ENCODE data around the gene TMEM143.
A peak's percentile ranks its signal among the peaks of the same experiment; 100 is the strongest.

TMEM143 gene

GRCh38 chr19:48363810-48364597, at the start of gene TMEM143, which contains the start of gene SYNGR4:
TSS of gene TMEM143 (minus strand) at chr19:48363940. CDS start at chr19:48363920, 20 bp downstream.
TSS of gene SYNGR4 (plus strand) at chr19:48364367. CDS start at chr19:48365843, 1,476 bp downstream.
- in situ Hi-C loops (cut with MboI; ENCODE audit: low pct_unique_long_range_greater_than_20kb, low sequenced_read_pairs) = no loop called here
- DNase-seq = peak; percentile 100

- in situ Hi-C loops (cut with MboI; ENCODE audit: low pct_unique_long_range_greater_than_20kb, low sequenced_read_pairs) = no loop called here
- no peak for DNase-seq
Observed at GRCh38 chr19:48405850-48406249, 42.1 kb upstream of the TMEM143 start.

DNA sequence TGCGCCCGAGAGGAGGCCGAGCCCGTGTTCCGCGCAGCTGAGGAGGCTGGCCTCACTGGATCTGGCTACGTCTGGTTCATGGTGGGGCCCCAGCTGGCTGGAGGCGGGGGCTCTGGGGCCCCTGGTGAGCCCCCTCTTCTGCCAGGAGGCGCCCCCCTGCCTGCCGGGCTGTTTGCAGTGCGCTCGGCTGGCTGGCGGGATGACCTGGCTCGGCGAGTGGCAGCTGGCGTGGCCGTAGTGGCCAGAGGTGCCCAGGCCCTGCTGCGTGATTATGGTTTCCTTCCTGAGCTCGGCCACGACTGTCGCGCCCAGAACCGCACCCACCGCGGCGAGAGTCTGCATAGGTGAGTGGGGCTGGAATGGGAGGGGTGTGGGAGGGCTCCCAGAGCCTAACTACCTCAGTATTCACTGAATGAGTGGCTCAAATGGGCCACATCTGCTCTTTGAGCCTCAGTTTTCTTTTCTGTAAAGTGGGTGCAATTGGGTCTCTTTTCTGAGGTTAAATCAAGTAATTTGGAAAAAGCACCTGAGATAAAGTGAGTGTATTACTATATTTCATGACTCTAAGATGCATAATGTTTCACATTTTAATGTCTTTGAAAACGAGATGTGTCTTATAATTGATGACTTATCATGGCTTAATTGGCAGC, 41.4 kb upstream of the TMEM143 start:
- DNase-seq = no peak
- in situ Hi-C loops (cut with MboI; ENCODE audit: low pct_unique_long_range_greater_than_20kb, low sequenced_read_pairs) = no loop called here

DNA sequence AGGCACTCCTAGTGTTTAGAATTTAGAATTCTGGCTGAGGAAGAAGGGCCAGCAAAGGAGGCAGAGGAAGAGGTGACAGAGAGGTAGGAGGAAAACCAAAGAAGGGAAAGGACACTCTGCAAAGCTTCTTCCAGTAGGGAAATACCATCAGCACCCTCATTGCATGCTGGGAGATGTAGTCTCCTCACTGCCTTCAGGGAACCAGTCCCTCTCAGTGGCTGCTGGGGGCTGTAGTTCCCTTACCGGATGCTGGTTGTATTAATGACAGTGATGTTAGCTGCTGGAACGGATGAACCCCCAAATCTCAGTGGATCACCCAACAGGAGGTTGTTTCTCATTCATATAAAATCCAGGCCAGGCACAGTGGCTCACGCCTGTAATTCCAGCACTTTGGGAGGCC, 39.9 kb upstream of the TMEM143 start:
- DNase-seq = peak; percentile 60
- in situ Hi-C loops (cut with MboI; ENCODE audit: low pct_unique_long_range_greater_than_20kb, low sequenced_read_pairs) = no loop called here

DNA sequence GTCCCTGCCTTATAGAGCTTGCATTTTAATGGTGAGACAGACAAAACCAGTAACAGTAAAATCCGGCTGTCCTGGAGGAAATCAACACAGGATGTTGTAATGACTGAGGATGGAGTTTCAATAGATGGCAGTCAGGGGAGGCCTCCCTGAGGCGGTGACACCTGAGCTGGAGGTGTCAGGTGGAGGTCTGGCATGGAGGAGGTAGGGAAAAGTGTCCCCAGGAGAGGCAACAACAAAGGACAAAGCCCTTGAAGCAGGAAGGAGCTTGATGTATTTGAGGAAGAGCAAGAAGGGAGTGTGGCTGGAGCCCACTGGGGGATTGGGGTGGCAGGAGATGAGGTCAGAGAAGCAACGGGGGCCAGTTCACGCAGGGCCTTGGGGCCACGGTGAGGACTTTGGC, 37.5 kb upstream of the TMEM143 start:
- no peak for DNase-seq
- in situ Hi-C loops (cut with MboI; ENCODE audit: low pct_unique_long_range_greater_than_20kb, low sequenced_read_pairs) = no loop called here

DNA sequence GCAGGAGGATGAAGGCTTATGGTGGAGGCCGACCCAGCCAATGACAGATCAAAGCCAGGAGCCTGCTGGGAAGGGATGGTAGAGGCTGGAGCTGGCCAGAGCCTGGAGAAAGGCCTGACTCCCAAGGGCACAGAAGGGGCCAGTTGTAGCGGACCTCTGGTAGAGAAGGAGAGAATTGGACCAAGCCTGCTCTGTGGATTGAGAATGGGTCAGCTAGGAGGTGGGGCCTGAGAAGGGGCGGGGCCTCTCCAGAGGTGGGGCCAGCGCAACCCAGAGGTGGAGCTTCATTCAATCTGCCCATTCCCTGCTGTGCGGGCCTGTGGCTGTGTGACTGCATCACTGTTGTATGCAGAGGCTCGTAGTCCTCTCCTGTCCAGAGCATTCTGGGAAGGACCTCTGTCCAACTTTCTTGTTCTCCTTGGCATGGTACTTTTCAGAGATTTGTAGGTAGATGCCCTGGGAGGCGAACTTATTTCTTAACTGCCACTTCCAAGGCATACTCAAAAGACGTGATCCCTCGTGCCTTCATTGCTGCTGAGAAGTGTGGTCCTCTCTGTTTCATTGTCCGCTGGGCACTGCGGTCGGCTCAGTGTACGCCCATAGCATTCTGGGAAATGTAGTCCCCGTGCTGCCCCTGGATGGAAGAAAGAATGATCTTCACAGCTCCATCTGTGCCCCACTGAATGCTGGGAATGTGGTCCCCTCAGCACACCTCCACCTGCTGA, 36.4 kb upstream of the TMEM143 start:
- in situ Hi-C loops (cut with MboI; ENCODE audit: low pct_unique_long_range_greater_than_20kb, low sequenced_read_pairs) = no loop called here
- DNase-seq = no peak

DNA sequence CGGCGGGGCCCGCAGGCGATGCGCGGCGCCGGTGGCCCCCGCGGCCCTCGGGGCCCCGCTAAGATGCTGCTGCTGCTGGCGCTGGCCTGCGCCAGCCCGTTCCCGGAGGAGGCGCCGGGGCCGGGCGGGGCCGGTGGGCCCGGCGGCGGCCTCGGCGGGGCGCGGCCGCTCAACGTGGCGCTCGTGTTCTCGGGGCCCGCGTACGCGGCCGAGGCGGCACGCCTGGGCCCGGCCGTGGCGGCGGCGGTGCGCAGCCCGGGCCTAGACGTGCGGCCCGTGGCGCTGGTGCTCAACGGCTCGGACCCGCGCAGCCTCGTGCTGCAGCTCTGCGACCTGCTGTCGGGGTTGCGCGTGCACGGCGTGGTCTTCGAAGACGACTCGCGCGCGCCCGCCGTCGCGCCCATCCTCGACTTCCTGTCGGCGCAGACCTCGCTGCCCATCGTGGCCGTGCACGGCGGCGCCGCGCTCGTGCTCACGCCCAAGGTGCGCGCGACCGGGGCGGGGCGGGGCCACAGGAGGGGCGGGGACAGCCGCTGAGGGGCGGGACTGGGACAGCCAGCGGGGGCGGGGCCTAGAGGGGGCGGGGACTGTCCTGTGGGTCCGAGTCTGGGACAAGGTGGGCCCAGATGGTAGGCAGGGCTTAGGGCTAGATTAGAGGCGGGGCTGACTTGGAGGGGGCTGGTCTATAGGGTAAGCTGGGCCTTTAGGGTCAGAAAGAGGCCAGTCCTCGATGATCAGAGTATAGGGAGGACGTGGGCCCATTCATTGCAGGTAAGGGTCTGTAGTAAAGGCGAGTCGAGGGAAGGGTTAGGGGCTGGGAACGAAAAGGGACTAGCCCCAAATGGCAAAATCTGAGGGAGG, 34.9 kb upstream of the TMEM143 start:
- DNase-seq = peak; percentile 81
- in situ Hi-C loops (cut with MboI; ENCODE audit: low pct_unique_long_range_greater_than_20kb, low sequenced_read_pairs) = no loop called here

DNA sequence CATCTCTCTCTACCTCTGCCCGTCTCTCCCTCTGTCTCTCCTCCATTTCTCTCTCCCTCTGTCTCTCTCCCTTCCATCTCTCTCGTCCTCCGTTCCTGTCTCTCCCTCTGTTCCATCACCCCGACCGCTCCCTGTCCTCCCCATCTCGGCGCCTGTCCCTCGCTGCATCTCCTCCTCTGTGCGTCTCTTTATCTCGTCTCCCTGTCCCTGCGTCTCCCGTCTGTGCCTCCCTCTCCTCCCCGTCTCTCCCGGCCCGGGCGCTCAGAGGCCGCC, 34.3 kb upstream of the TMEM143 start:
- in situ Hi-C loops (cut with MboI; ENCODE audit: low pct_unique_long_range_greater_than_20kb, low sequenced_read_pairs) = no loop called here

GRCh38 chr19:48397263-48398101, 33.7 kb upstream of the TMEM143 start:
- in situ Hi-C loops (cut with MboI; ENCODE audit: low pct_unique_long_range_greater_than_20kb, low sequenced_read_pairs) = no loop called here

More for the DNA sequence above, 34.3 kb upstream of the TMEM143 start:
- DNase-seq = no peak

GRCh38 chr19:48396824-48397176, 33.1 kb upstream of the TMEM143 start:
- in situ Hi-C loops (cut with MboI; ENCODE audit: low pct_unique_long_range_greater_than_20kb, low sequenced_read_pairs) = no loop called here
- no peak for DNase-seq

More at GRCh38 chr19:48397263-48398101, 33.7 kb upstream of the TMEM143 start:
- DNase-seq = peak; percentile 16

DNA sequence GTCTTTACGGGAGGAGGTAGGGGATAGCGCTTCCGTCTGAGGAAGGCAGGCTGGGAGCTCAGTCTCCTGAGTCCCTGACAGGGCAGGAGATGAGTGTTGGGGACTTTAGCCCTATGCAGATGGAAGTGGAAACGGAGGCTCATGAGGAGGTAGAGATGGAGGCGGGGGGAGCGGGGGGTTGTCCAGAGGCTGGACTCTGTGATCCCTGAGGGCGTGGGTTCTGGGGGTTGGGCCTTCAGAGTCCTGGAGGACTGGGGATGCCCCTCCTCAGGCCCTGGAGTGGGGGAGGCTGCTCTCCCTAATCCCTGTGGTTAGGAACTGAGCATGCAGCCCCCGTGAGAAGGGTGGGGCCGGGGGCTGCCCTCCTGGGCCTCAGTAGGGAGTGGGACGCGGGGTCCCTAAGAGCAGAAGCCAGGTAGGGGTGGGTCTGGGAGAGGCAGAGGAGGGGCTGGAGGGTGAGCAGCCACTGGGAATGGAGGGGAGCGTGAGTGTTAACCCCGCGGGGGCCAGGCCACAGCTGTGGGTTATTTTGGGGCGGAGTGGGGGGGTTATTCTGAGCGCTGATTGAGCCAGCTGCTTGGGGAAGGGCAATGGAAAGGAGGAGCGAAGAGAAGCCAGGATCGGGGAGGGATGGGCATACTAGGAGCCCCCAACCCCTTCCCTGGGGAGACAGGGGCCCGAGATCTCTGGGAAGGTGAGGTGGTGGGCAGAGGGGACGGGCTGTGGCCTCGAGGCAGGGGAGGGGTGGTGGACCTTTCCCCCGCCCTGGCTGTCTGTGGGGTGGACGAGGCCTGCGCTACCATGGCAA, 32.5 kb upstream of the TMEM143 start:
- DNase-seq = no peak
- in situ Hi-C loops (cut with MboI; ENCODE audit: low pct_unique_long_range_greater_than_20kb, low sequenced_read_pairs) = no loop called here

DNA sequence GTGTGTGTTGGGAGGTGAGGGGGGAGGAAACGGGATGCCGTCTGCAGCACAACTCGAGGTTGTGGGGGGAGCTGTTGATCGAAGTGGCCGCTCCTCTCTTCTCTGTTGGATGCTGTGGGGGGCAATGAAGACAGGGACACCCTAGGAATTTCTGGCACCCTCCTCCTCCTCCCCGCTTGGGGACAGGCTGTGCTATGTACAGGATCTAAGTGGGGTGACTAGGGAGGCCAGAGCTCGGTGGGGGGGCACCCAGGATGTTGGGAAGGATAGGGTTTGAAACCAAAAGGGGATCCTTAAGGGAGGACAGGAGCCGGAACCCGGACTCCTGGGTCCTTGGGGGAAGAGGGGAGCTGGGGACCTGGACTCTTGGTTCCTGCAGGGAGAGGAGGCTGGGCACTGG, 31.8 kb upstream of the TMEM143 start:
- DNase-seq = no peak
- in situ Hi-C loops (cut with MboI; ENCODE audit: low pct_unique_long_range_greater_than_20kb, low sequenced_read_pairs) = no loop called here

DNA sequence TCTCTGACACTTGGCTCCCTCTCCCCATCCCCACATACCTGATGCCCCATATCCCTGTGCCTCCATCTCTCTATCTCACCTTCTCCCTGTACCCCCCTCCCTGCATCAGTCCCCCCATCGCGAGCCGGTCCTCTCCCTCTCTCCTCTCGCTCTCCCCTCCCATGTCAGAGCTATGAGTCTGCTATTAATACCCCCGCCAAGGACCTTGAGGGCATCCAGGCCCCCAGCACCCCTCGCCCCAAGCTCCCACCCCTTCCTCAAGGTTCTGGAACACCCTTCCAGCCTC, 31.4 kb upstream of the TMEM143 start:
- in situ Hi-C loops (cut with MboI; ENCODE audit: low pct_unique_long_range_greater_than_20kb, low sequenced_read_pairs) = no loop called here
- DNase-seq = no peak

DNA sequence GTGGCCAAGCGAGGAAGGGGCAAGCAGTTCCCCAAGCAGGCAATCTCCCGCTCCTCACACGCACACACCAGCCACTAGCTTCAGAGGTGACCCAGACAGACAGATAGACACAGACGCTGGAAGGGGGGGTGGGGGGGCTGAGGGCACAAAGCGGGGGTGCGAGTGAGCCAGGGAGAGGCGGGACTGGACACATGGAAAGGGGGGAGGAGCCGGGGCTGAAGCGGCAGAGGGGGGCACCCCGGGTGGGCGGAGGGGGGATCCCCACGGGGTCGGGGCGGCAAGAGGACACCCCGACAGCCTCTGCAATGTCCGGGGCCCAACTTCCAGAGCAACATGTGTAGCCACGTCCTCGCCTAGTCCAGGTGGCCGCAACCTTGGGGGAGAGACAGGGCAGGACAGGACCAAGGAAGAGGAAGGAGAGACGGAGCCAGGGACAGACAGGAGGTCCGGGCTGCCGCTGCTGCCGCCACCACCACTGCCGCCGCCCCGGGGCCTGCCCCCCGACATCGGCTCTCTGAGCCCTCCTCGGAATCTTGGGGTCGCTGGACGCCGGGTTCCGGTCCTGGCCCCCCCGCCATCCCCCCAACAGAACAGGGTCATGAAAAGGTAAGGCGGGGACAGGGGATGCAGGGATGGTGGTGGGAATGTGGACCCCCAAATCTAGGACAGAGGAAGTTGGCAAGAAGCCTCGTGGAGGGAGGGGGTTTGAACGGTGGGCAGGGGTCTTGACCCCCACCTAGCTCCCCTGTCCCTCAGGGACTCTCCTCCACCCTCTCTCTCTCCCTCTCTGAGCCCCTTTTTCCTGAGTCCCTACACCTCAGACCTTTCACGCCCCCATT, 30.8 kb upstream of the TMEM143 start:
- in situ Hi-C loops (cut with MboI; ENCODE audit: low pct_unique_long_range_greater_than_20kb, low sequenced_read_pairs) = no loop called here
- no peak for DNase-seq

DNA sequence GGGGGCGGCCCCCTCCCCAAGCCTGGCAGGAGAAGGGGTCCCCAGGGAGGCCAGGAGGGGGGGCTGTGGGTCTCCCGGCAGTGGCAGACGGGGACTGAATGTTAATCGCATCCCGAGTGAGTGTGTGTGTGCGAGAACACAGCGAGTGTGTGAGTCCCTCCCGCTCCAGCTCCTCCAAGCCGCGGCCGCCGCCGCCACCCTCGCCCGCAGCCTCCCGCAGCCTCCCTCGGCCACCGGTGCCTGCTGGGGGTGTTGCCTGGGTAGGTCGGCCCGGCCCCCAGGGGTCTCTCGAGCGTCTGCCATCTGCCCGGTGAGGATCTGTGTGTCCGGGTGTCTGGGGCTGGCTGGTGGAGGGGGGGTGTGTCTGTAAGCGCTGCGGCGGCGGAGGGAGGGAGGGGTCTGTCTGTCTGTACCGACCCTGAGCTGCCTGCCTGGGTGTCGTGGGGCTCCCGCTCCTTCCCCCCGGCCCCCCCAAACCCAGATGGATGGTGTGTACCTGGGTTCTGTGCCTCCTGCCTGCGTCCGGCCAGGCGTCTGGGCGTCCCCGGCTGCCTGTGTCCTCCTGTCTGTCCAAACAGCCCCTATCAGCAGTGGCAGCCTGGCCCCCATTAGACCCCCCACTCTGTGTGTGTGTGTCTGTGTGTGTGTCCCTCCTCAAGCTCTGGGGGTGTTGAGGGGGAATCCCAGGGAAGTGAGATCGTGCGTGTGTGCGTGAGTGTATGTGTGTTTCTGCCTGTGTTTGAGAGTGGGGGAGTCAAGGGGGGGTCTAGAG, 30.0 kb upstream of the TMEM143 start, which contains the start of gene GRIN2D:
TSS of gene GRIN2D (plus strand) at position 110 of the 772 bp plus-strand sequence. CDS start 4,725 bp downstream, outside the sequence.
- DNase-seq = peak; percentile 59
- in situ Hi-C loops (cut with MboI; ENCODE audit: low pct_unique_long_range_greater_than_20kb, low sequenced_read_pairs) = no loop called here

- in situ Hi-C loops (cut with MboI; ENCODE audit: low pct_unique_long_range_greater_than_20kb, low sequenced_read_pairs) = no loop called here
- DNase-seq = no peak
Observed at GRCh38 chr19:48392860-48393558, 29.3 kb upstream of the TMEM143 start.

All from KBM-7 (cell line).